Epithelial cell of esophagus (primary cell): ENCODE data around the gene CHAMP1.

ENCODE experiments used
- DNase-seq: peaks from one replicate; pipeline ENCODE4 v3.0.0; 2010; ENCODE audit warnings: low read depth
- H3K4me3 ChIP-seq: 2 replicates; pipeline ENCODE4 v1.5.1; 2011; ENCODE audit warnings: mild to moderate bottlenecking, low read length, control low read depth
- CTCF ChIP-seq: IDR thresholded peaks from 2 replicates; pipeline ENCODE4 v1.5.1; 2011; ENCODE audit warnings: low read depth, mild to moderate bottlenecking, low read length, control low read depth, inconsistent platforms; ENCODE audit not compliant: insufficient read depth; ENCODE audit errors: missing control alignments

The CHAMP1 gene

GRCh38 chr13:114284680-114285079 is 29.6 kb upstream of the CHAMP1 start:
- no peak overlapping the region for H3K4me3 ChIP-seq
- DNase-seq: no peak
- TF ChIP-seq CTCF: no peak

- DNase-seq: peak; percentile 73
- H3K4me3 ChIP-seq: no peak overlapping the region
- no peak for TF ChIP-seq CTCF
These were observed 29.0 kb upstream of the CHAMP1 start for GRCh38 chr13:114285166-114285808.

GRCh38 chr13:114286808-114287207 is 27.5 kb upstream of the CHAMP1 start:
- no peak for TF ChIP-seq CTCF
- H3K4me3 ChIP-seq: no peak overlapping the region
- DNase-seq: no peak

GRCh38 chr13:114288157-114288591 is 26.1 kb upstream of the CHAMP1 start:
- no peak overlapping the region for H3K4me3 ChIP-seq
- TF ChIP-seq CTCF: no peak
- DNase-seq: no peak

- no peak for DNase-seq
- no peak for TF ChIP-seq CTCF
- H3K4me3 ChIP-seq: no peak overlapping the region
These were observed 17.9 kb upstream of the CHAMP1 start for GRCh38 chr13:114296448-114296847.

GRCh38 chr13:114296902-114297301 is 17.4 kb upstream of the CHAMP1 start:
- no peak overlapping the region for H3K4me3 ChIP-seq
- DNase-seq: no peak
- TF ChIP-seq CTCF: no peak

GRCh38 chr13:114298866-114299265 is 15.4 kb upstream of the CHAMP1 start:
- TF ChIP-seq CTCF: no peak
- no peak overlapping the region for H3K4me3 ChIP-seq
- DNase-seq: no peak
